Bronchial smooth muscle cell (primary cell): ENCODE data around the gene TXNRD3. TPM values are rescaled to one million over a fixed set of nuclear protein-coding genes. Genes with fewer than 3 reads are reported as not detected.

Source experiments
- total RNA-seq: library from RNA; depleted of rRNA; stranded (reverse); fragments of >200 nt; gene quantifications from 2 replicates; pipeline ENCODE4 v1.2.1, GENCODE V29; 2014

Gene TXNRD3
- total RNA-seq = 14.7 and 15.0 TPM in 2 replicates

DNA sequence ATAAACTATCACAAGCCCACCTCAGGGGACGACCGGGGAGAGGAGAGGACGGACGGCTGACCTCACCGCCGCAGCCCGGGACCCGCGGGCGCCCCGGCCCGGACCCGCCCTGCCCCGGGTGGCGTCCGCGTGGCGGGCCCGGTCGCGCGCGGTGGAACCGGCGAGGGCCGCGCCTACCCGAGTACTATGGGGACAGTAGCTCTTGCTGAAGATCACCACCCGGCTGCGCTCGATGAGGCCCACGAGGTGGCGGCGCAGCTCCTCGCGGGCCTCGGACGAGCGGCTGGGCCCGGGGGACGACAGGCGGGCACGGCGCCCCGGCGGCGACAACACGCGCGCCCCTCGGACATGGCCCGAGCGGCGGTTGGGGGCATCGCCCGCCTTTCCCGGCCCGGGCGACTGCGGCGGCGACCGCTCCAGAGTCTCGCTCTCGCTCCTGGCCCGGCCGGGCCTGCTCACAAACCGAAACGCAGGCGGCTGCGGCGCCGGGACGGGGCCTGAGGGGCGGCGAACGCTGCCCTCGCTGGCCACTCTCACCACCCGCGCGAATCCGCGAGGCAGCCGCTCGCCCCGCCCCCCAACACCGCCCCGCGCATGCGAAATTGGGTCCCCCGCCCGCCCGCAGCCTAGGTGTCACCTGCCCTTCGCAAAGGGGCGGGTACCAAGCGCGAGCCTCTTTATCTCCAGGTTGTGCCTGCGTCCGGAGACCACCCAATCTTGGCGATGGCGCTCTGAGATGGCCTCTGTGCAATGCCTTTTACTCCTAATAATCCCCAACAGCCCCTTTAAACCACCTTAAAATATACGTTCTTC lies at the start of gene TXNRD3:
Gene TXNRD3, minus strand, starts transcription at position 554 of the 813 bp plus-strand sequence.

GRCh38 chr3:126703512-126704493 lies 48.9 kb upstream of the TXNRD3 start, which contains the start of gene CHCHD6:
CHCHD6 (plus strand) TSS chr3:126704240; CDS start chr3:126704313, 73 bp downstream.

GRCh38 chr3:126558336-126559071 lies 96.4 kb downstream of the TXNRD3 start, which contains the start of gene C3orf22:
C3orf22 (minus strand) TSS chr3:126558932; CDS start chr3:126553390, 5,542 bp downstream.

Other genes with a start within 250 kb of the TXNRD3 start
- 8.4 and 11.4 TPM in 2 replicates for gene ZXDC, start 179.2 kb downstream of the TXNRD3 start, total RNA-seq
- gene UROC1, start 137.4 kb downstream of the TXNRD3 start, total RNA-seq = not detected in 2 replicates
- gene CHST13, start 131.0 kb downstream of the TXNRD3 start, total RNA-seq = not detected in 2 replicates
- not detected in 2 replicates for gene C3orf22, start 96.2 kb downstream of the TXNRD3 start, total RNA-seq
- 11.9 and 16.5 TPM in 2 replicates for gene CHCHD6, start 49.1 kb upstream of the TXNRD3 start, total RNA-seq